Measurements from ENCODE around the gene CIDEA.
"Not testable (repeated sequence)": the region's sequence is repeated elsewhere in the genome, so short reads cannot be mapped to it uniquely, and the experiment has no call there.

Gene CIDEA

GRCh38 chr18:12239431-12239830 is 14.7 kb upstream of the CIDEA start:
- no peak for DNase-seq

- no peak for DNase-seq
Observed at GRCh38 chr18:12242658-12243260, 11.4 kb upstream of the CIDEA start.

DNA sequence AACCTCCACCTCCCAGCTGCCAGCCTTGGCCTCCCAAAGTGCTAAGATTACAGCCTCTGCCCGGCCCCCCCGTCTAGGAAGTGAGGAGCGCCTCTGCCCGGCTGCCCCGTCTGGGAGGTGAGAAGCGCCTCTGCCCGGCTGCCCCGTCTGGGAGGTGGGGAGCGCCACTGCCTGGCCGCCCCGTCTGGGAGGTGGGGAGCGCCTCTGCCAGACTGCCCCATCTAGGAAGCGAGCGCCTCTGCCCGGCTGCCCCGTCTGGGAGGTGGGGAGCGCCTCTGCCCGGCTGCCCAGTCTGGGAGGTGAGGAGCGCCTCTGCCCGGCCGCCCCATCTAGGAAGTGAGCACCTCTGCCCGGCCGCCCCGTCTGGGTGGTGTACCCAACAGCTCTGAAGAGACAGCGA is 10.9 kb upstream of the CIDEA start:
- DNase-seq: not testable (repeated sequence)

GRCh38 chr18:12245793-12246135 is 8.4 kb upstream of the CIDEA start:
- no peak for DNase-seq

- DNase-seq: no peak
Observed at GRCh38 chr18:12246849-12247808, 7.0 kb upstream of the CIDEA start.

GRCh38 chr18:12247946-12248345 is 6.2 kb upstream of the CIDEA start:
- no peak for DNase-seq

DNA sequence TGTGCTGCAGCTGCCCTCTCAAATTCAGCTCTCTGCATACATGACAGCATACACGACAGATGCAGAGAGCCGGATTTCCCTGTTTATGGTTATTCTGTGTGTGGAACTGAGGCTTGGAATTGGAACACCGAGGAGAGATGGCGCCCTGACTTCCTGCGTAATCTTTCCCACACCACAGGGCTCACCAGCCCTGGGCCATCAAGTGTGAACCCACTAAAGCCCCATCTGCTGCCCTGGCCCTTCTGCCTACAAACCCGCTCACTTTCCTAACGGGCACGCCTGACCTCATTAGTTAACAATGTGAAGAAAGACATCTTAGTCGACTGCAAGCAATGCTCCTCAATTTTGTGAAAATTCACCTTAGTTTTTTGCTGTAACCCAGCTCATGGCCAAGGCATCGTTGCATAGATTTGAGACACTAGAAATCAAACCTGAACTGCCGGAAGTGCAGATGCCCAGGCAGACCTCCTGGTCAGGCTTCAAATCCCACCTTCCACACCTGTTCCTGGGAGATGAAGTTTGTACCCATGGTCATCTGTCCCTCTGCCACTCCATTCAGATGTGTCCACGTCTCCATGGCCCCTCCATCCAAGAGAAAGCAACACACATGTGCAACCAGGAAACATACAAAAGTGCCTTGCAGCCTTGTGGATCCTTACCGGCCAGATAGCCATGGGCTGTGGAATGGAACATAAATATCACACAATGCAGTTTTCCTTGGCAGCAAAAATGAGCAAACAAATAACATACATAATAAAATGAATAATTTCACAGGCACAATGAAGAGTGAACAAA is 5.0 kb upstream of the CIDEA start:
- DNase-seq: no peak

- DNase-seq: no peak
Observed at GRCh38 chr18:12251311-12251710, 2.9 kb upstream of the CIDEA start.

DNA sequence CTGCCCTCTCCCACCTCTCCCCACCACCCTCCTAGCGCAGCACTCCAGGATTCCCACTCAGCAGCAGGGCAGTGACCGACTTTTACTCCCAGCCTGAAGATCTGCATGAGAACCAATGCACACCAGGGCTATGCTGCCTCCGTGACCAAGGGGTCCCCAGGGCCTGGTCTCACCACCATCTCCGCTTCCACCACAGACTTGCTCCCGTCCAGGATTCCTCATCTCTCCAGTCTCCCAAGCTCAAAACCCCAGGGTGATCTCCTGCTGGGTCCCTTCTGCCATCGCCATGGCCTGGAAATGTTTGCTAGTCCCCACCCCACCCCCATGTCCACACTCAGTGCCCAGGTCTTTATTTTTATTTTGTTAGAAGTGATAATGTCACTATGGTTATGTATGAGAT is 2.1 kb upstream of the CIDEA start:
- DNase-seq: no peak

- DNase-seq: no peak
Observed at GRCh38 chr18:12253027-12253426, 1.1 kb upstream of the CIDEA start.

- no peak for DNase-seq
Observed at GRCh38 chr18:12253663-12254135, 462 bp upstream of the CIDEA start.

DNA sequence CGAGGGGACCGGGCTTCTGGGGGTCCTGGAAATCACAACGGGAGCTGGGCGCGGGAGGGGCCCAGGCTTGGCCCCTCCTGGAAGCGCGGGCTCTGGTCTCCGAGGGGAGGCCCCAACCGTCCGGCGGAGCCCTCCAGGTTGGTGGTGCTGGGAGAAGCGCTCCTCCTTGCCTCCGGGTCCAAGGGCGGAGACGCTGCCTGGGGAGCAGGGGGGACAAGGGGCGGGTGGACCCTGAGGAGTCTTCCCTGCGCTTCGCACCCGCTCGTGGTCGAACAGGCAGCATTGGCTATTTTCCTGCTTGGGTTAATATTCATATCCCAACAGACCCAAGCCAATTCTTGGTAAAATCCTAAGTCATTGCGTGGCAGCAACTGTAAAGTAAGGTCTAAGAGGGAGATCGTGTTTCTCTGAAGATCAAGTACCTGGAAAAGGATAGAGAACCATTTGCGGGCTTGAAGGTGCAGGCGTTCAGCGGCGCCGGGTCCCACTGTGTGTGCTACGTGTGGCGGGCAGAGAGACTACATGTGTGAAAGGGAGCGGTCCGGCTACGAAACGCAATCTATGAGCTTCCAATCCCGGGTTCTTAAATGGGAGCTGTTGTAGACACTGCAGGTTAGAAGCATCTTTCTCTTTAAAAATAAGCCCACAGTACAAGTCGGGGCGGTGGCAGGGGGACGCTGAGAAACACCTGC is 805 bp downstream of the CIDEA start:
- no peak for DNase-seq

DNA sequence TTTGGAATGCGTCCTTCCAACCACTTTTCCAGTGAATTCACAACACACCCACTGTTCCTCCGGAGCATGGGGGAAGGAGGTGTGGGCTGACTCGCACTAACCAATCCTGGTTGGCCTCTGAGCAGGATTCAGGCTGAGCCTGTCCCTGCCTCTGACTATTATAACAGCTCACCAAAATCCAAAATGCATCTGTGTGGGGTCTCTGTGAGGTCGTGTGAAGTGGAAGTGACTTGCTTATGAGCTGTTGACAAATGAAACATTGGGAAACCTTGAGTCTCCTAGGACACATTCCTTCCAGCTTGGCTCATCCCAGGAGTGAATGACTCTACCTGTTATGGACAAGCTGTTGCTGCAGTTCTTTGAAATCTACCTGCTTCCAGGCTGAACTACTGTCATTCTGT is 1.5 kb downstream of the CIDEA start:
- DNase-seq: no peak

DNA sequence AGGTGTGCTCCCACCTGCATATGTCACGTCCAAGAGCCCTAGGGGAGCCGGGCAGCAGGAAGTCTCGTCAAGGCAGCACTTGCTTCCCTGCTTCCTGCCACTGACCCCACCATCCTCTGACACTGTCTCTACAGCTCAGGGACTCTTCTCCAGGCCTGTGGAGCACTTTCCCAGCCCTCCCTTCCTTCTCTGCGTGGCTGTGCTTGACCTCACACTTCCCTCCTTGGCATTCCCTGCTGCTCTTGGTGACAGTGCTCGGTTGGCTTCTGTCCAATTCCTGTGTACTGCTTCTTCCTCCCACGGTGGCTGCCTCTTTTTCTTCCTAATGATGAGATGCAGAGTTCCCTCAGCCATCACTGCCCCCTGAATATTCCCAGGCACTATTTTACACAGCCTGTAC is 2.8 kb downstream of the CIDEA start:
- no peak for DNase-seq

DNA sequence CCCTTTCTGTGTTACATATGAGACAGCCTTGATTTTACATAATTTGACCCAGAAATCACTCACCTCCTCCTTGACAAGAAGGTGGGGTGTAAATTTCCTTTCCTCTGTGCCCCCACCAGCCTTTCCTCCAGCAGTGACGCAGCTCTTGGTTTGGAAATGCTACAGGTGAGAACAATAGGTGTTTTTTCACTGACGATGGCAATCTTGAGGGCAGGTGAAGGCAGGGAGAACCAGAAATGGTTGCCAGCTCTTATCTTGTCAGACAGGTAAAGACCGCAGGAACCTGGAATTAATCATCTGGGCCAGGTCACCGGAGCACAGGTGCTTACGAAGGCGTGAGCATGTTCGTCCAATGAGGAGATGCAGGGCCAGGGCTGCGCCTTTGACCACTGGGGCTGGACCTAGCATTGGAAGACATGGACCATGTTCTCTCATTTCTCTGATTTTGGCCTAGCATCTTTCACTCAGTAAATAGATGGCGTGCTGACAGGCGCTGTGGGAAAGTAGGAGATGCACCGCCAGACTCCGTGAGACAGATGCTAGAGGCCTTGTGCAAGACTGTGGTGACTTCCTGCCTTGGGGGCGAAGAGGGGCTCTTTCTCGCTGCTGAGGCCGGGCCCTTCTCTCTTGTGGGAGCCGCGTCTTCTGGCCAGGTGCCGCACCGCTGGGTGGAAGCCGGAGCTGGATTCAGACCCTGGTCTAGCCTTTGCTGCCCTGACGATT is 4.0 kb downstream of the CIDEA start:
- no peak for DNase-seq

DNA sequence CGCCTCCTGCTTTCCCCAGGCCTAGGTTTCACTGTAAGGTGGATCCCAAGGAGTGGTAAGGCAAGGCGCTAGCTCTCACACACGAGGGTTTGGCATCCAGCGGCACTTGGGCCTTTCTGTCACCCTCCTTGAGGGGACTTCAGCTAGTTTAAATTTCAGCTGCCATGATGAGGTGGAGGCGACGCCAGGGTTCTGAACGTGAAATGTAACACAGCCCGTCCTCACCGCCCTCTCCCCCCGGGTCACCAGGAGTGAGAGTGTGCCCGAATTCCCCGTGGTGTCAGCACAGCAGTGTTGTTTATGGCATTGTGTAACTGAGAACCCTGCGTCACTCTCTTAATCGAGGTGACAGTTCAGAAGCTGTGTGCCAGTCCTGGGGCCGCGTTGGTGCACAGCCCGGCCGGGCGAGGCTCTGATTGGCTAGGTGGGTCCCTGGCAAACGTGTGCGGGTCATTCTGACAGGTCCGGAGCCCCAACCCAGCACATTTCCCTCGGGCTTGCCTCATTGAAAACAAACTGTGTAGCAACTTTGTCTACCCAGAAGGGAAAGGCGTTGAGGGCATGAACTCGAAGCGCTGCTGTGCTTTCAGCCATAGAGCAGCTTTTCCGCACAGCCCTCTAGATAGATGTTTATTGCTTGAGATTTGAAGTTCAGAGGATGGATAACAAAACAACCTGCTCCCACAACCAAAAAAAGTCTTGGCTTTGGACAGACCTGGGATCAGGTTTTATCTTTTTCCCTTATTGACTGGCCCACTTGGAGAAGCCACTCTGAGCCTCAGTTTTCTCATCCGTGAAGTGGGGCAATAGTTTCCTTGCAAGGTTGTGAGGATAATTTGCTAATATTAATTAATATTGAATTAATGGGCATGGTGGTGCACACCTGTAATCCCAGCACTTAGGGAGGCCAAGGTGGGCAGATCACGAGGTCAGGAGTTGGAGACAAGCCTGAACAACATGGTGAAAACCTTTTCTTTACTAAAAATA is 4.9 kb downstream of the CIDEA start:
- no peak for DNase-seq

GRCh38 chr18:12262748-12263147 is 8.6 kb downstream of the CIDEA start:
- no peak for DNase-seq

DNA sequence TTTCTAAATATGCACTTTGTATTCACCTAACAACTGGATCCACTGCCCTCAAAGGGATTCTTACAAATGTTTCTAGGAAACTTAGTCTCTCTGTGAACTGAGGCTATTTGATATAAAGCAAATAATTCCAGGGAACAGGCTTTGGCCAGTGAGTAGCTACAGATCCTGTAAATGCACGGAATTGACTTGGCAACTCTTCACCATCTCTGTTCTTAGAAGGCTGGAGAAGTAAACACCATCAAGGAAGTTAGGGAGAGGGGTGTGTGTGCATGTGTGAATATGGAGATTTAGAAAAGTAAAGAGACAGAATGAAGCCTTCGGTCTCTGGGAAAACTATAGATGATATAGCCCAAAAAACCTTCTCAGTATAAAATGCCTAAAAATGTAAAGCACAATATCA is 10.7 kb downstream of the CIDEA start:
- DNase-seq: no peak

- DNase-seq: peak; percentile 10
Observed at GRCh38 chr18:12271376-12272235, 17.4 kb downstream of the CIDEA start.

DNA sequence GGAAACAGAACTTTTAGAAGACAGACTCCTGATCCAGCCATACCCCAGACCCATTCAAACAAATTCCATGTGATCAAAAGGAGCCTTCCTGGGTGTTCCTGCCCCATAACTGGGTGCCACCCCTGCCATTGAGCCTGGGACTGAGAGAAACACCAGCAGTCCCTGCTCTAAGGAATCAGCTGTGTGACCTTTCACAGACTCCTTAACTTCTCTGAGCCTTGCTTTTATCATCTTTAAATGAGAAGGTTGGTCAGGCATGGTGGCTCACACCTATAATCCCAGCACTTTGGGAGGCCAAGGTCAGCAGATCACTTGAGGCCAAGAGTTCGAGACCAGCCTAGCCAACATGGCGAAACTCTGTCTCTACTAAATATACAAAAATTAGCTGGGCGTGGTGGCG is 20.6 kb downstream of the CIDEA start:
- no peak for DNase-seq
